Activated T-cell treated with anti-CD3 and anti-CD28 coated beads for 1 hour (primary cell): ENCODE measurements around the gene MINDY4.
A peak's percentile ranks its signal among the peaks of the same experiment; 100 is the strongest.

Experiments used
- DNase-seq: peaks from one replicate; pipeline ENCODE4 v3.0.0-alpha.2; 2020; ENCODE audit warnings: low read depth

Gene MINDY4

GRCh38 chr7:30930621-30931020, 159.4 kb downstream of the MINDY4 start:
- DNase-seq = no peak

- no peak for DNase-seq
These were observed 160.1 kb downstream of the MINDY4 start for GRCh38 chr7:30931161-30931928.

GRCh38 chr7:30931929-30932540, 160.8 kb downstream of the MINDY4 start:
- DNase-seq = no peak

- no peak for DNase-seq
These were observed 161.3 kb downstream of the MINDY4 start for GRCh38 chr7:30932562-30932961.

GRCh38 chr7:30933124-30933974, 162.1 kb downstream of the MINDY4 start:
- DNase-seq = no peak

- no peak for DNase-seq
These were observed 163.0 kb downstream of the MINDY4 start for GRCh38 chr7:30934225-30934624.

GRCh38 chr7:30934732-30935568, 163.7 kb downstream of the MINDY4 start:
- DNase-seq = no peak

GRCh38 chr7:30935569-30935877, 164.3 kb downstream of the MINDY4 start:
- no peak for DNase-seq

- no peak for DNase-seq
These were observed 165.5 kb downstream of the MINDY4 start for GRCh38 chr7:30936650-30937245.

GRCh38 chr7:30937416-30937815, 166.2 kb downstream of the MINDY4 start:
- DNase-seq = no peak

GRCh38 chr7:30938435-30939316, 167.5 kb downstream of the MINDY4 start:
- peak; percentile 47 for DNase-seq

- DNase-seq = no peak
These were observed 170.5 kb downstream of the MINDY4 start for GRCh38 chr7:30941582-30942323.
